GM13977 (cell line): ENCODE results near the gene DMD.

Experiments used
- DNase-seq: peaks from one replicate; pipeline ENCODE4 v3.0.0; 2012; ENCODE audit warnings: low spot score
- in situ Hi-C: fragments of 300-500 bp; cut with MboI; formaldehyde crosslinking; loops from one replicate; pipeline ENCODE4 v1.12.0; 2022; ENCODE audit warnings: low sequenced_read_pairs, low pct_unique_long_range_greater_than_20kb, mixed read lengths, inconsistent platforms; ENCODE audit not compliant: unreplicated experiment
- TF ChIP-seq, protein P1 (sequence below): IDR thresholded peaks from 2 replicates; pipeline ENCODE4 v1.5.1; 2012; ENCODE audit warnings: mild to moderate bottlenecking, control low read depth; ENCODE audit not compliant: insufficient read depth; ENCODE audit errors: extremely low read depth, missing control alignments

Gene DMD

GRCh38 chrX:33161829-33162228 is 49.5 kb downstream of the DMD start:
- in situ Hi-C loops: no loop called here
- TF ChIP-seq, protein P1, sequence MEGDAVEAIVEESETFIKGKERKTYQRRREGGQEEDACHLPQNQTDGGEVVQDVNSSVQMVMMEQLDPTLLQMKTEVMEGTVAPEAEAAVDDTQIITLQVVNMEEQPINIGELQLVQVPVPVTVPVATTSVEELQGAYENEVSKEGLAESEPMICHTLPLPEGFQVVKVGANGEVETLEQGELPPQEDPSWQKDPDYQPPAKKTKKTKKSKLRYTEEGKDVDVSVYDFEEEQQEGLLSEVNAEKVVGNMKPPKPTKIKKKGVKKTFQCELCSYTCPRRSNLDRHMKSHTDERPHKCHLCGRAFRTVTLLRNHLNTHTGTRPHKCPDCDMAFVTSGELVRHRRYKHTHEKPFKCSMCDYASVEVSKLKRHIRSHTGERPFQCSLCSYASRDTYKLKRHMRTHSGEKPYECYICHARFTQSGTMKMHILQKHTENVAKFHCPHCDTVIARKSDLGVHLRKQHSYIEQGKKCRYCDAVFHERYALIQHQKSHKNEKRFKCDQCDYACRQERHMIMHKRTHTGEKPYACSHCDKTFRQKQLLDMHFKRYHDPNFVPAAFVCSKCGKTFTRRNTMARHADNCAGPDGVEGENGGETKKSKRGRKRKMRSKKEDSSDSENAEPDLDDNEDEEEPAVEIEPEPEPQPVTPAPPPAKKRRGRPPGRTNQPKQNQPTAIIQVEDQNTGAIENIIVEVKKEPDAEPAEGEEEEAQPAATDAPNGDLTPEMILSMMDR: no peak
- DNase-seq: no peak

DNA sequence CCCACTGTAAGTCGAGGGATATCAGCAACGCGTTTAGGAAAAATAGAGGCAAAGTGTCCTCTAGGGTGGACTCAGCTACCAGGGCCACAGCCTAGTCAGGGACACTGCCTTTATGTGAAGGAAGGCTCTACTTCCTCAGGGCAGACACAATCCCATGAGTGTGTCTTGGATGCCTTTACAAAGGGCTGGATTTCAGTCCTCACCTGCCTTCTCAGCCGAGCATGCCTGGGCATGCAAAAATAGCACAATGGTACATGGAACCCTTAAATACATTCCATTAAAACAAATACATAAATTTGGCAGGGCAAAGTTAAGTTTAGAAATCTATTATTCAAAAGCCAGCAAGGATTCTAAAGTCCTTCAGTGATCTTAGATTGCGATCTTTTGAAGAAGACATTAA is 51.1 kb downstream of the DMD start:
- TF ChIP-seq, protein P1: no peak
- in situ Hi-C loops: no loop called here
- no peak for DNase-seq

- no peak for DNase-seq
- in situ Hi-C loops: no loop called here
- TF ChIP-seq, protein P1: no peak
Observed at GRCh38 chrX:33156152-33156726, 55.1 kb downstream of the DMD start.

GRCh38 chrX:33149580-33149979 is 61.8 kb downstream of the DMD start:
- in situ Hi-C loops: no loop called here
- TF ChIP-seq, protein P1: no peak
- DNase-seq: no peak

DNA sequence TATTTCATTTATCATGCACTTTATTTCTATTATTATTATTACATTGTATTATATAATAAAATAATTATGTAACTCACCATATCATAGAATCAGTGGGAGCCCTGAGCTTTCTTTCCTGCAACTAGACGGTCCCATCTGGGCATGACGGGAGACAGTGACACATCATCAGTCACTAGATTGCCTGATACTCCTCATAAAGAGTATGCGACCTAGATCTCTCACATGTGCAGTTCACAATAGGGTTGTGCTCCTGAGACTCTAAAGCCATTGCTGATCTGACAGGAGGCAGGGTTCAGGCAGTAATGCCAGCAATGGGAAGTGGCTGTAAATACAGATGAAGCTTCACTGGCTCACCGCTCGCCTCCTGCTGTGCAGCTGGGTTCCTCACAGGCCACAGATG is 62.3 kb downstream of the DMD start:
- DNase-seq: no peak
- TF ChIP-seq, protein P1: no peak
- in situ Hi-C loops: no loop called here

GRCh38 chrX:33142331-33142730 is 69.0 kb downstream of the DMD start:
- no peak for DNase-seq

More at GRCh38 chrX:33142331-33142730, 69.0 kb downstream of the DMD start:
- in situ Hi-C loops: no loop called here
- TF ChIP-seq, protein P1: no peak
